GM23338 (cell line): ENCODE results near the gene CHMP6. TPM values are rescaled to one million over a fixed set of nuclear protein-coding genes. Genes with fewer than 3 reads are reported as not detected.

Experiments used
- ATAC-seq: fragments of 200-7000 bp; cut with Tn5 transposase; 3 replicates; pipeline ENCODE4 v1.9.1; 2020
- DNase-seq: peaks from one replicate; pipeline ENCODE4 v3.0.0-alpha.2; 2015; ENCODE audit warnings: low spot score
- H2AFZ ChIP-seq: fragments of 200-600 bp; sonication (generic); 2 replicates; pipeline ENCODE4 v1.8.0; 2016; ENCODE audit warnings: antibody characterized with exemption, mild to moderate bottlenecking, moderate library complexity
- H3F3A ChIP-seq: fragments of 200-600 bp; sonication (generic); replicated peaks from 2 replicates; pipeline ENCODE4 v1.8.0; 2017; ENCODE audit warnings: antibody characterized with exemption, mixed run types, low read depth
- H3K27ac ChIP-seq: fragments of 200-600 bp; sonication (generic); 2 replicates; pipeline ENCODE4 v1.6.1; 2016; ENCODE audit warnings: low read depth
- H3K27me3 ChIP-seq: fragments of 200-600 bp; sonication (generic); 2 replicates; pipeline ENCODE4 v1.8.0; 2016; ENCODE audit warnings: mild to moderate bottlenecking, mixed run types, moderate library complexity; ENCODE audit not compliant: insufficient read depth
- H3K36me3 ChIP-seq: fragments of 200-600 bp; sonication (generic); 2 replicates; pipeline ENCODE4 v1.8.0; 2016; ENCODE audit warnings: mild to moderate bottlenecking; ENCODE audit not compliant: insufficient read depth
- H3K4me1 ChIP-seq: fragments of 200-600 bp; sonication (generic); 2 replicates; pipeline ENCODE4 v1.8.0; 2016; ENCODE audit warnings: mild to moderate bottlenecking, moderate library complexity; ENCODE audit not compliant: insufficient read depth
- H3K4me2 ChIP-seq: fragments of 200-600 bp; sonication (generic); 2 replicates; pipeline ENCODE4 v1.7.1; 2017; ENCODE audit warnings: mixed run types
- H3K4me3 ChIP-seq: fragments of 200-600 bp; sonication (generic); 2 replicates; pipeline ENCODE4 v1.6.1; 2016; ENCODE audit warnings: mixed run types
- H3K79me2 ChIP-seq: fragments of 200-600 bp; sonication (generic); replicated peaks from 2 replicates; pipeline ENCODE4 v1.8.0; 2017; ENCODE audit warnings: mild to moderate bottlenecking; ENCODE audit not compliant: insufficient read depth
- H3K9me2 ChIP-seq: fragments of 200-600 bp; sonication (generic); 2 replicates; pipeline ENCODE4 v1.8.0; 2017; ENCODE audit not compliant: insufficient read depth
- H4K20me1 ChIP-seq: fragments of 200-600 bp; sonication (generic); replicated peaks from 2 replicates; pipeline ENCODE4 v1.8.0; 2017; ENCODE audit warnings: mild to moderate bottlenecking; ENCODE audit not compliant: insufficient read depth
- H3K27ac Mint-ChIP-seq: 2 replicates; pipeline ENCODE4 v1.8.0; 2020; ENCODE audit warnings: inconsistent platforms, mild to moderate bottlenecking, moderate library complexity, mixed read lengths
- H3K27me3 Mint-ChIP-seq: 3 replicates; pipeline ENCODE4 v1.8.0; 2022; ENCODE audit warnings: low read depth, mild to moderate bottlenecking, moderate library complexity, mixed read lengths, inconsistent platforms; ENCODE audit not compliant: insufficient read depth, poor library complexity
- H3K36me3 Mint-ChIP-seq: 3 replicates; pipeline ENCODE4 v1.8.0; 2021; ENCODE audit warnings: low read depth, mild to moderate bottlenecking, inconsistent platforms, moderate library complexity, mixed read lengths
- H3K4me1 Mint-ChIP-seq: 3 replicates; pipeline ENCODE4 v1.8.0; 2020; ENCODE audit warnings: mild to moderate bottlenecking, inconsistent platforms, mixed read lengths
- H3K4me3 Mint-ChIP-seq: 3 replicates; pipeline ENCODE4 v1.8.0; 2021; ENCODE audit warnings: moderate library complexity, mild to moderate bottlenecking, inconsistent platforms, mixed read lengths
- H3K9me3 Mint-ChIP-seq: 3 replicates; pipeline ENCODE4 v1.8.0; 2020; ENCODE audit warnings: moderate library complexity, mild to moderate bottlenecking, inconsistent platforms, mixed read lengths
- CREB1 ChIP-seq: fragments of 250-450 bp; sonication (Bioruptor Pico); IDR thresholded peaks from 2 replicates; pipeline ENCODE4 v1.5.0; 2020; ENCODE audit warnings: low read depth, mild to moderate bottlenecking, moderate library complexity
- CTCF ChIP-seq, 2 experiments: fragments of 200-600 bp in 1 of 2; sonication (generic) in 1 of 2; conservative IDR thresholded peaks; 2 replicates each; pipeline versions ENCODE4 v1.5.1 to v1.6.1; 2016 to 2017; ENCODE audit warnings: antibody characterized with exemption in 2 of 2, low read depth in 2 of 2, mild to moderate bottlenecking in 2 of 2, moderate library complexity in 1 of 2
- ETS1 ChIP-seq: IDR thresholded peaks from 2 replicates; pipeline ENCODE4 v1.6.1; 2016; ENCODE audit warnings: antibody characterized with exemption
- EZH2 ChIP-seq: fragments of 200-600 bp; sonication (generic); IDR thresholded peaks from one replicate; pipeline ENCODE4 v1.8.0; 2017; ENCODE audit warnings: antibody characterized with exemption, mild to moderate bottlenecking, low read depth; ENCODE audit not compliant: unreplicated experiment
- EZH2phosphoT487 ChIP-seq: fragments of 200-600 bp; sonication (generic); IDR thresholded peaks from one replicate; pipeline ENCODE4 v1.8.1; 2018; ENCODE audit warnings: antibody characterized with exemption; ENCODE audit not compliant: unreplicated experiment
- JUNB ChIP-seq: IDR thresholded peaks from one replicate; pipeline ENCODE4 v1.6.1; 2016; ENCODE audit warnings: antibody characterized with exemption; ENCODE audit not compliant: unreplicated experiment
- NANOG ChIP-seq: IDR thresholded peaks from 2 replicates; pipeline ENCODE4 v1.6.1; 2016; ENCODE audit warnings: antibody characterized with exemption, borderline replicate concordance
- POLR2AphosphoS5 ChIP-seq: IDR thresholded peaks from 2 replicates; pipeline ENCODE4 v1.6.1; 2016; ENCODE audit warnings: antibody characterized with exemption, low read depth
- REST ChIP-seq: IDR thresholded peaks from one replicate; pipeline ENCODE4 v1.6.1; 2018; ENCODE audit warnings: antibody characterized with exemption; ENCODE audit not compliant: unreplicated experiment
- STAT1 ChIP-seq: IDR thresholded peaks from one replicate; pipeline ENCODE4 v1.6.1; 2016; ENCODE audit warnings: antibody characterized with exemption; ENCODE audit not compliant: unreplicated experiment
- ZNF114 ChIP-seq: fragments of 250-450 bp; sonication (Bioruptor Pico); IDR thresholded peaks from 2 replicates; pipeline ENCODE4 v1.5.0; 2020; ENCODE audit warnings: mild to moderate bottlenecking, moderate library complexity
- ZNF331 ChIP-seq: fragments of 250-450 bp; sonication (Bioruptor Pico); IDR thresholded peaks from 2 replicates; pipeline ENCODE4 v1.5.0; 2020; ENCODE audit warnings: low read depth, mild to moderate bottlenecking, moderate library complexity
- ZNF462 ChIP-seq: fragments of 250-450 bp; sonication (Bioruptor Pico); IDR thresholded peaks from 2 replicates; pipeline ENCODE4 v1.5.0; 2020; ENCODE audit warnings: mild to moderate bottlenecking, moderate library complexity
- polyA plus RNA-seq: library from polyadenylated mRNA; unstranded; fragments of >200 nt; fragmentation: Nextera tagmentation; extraction: Ambion mirVana; gene quantifications from 2 replicates; pipeline ENCODE4 v1.2.1, GENCODE V29; 2016
- total RNA-seq: library from RNA; depleted of rRNA; stranded (reverse); fragments of >200 nt; shearing (Covaris generic); gene quantifications from 2 replicates; pipeline ENCODE4 v1.2.3, GENCODE V29; 2014

CHMP6 gene
- total and polyA plus RNA-seq, 2 experiments from 2014 or later = 12.3 to 14.0 TPM

GRCh38 chr17:81012574-81013447 lies 21.2 kb downstream of the CHMP6 start:
- Histone ChIP-seq H3K9me2 (no peaks in the 10 kb centered on the region), H3F3A (peaks cover 1% of the 10 kb centered on the region; the same call in 1 of the 2 replicates), H4K20me1 (no peaks in the 10 kb centered on the region), H3K4me3 (no peak overlapping the region), H3K27ac (no peak overlapping the region), H2AFZ (no peak overlapping the region), H3K79me2 (no peaks in the 10 kb centered on the region), H3K4me2 (no peak overlapping the region), H3K36me3 (no peaks in the 10 kb centered on the region), H3K27me3 (no peaks in the 10 kb centered on the region), H3K4me1 (no peaks in the 10 kb centered on the region)
- peaks cover 11% of the 10 kb centered on the region for H3K36me3 Mint-ChIP-seq
- no peak overlapping the region for H3K4me3 Mint-ChIP-seq
- ATAC-seq (peak; percentile 40; the same call in 2 of the 3 replicates), DNase-seq (no peak)
- peaks cover 9% of the 10 kb centered on the region for H3K4me1 Mint-ChIP-seq
- H3K9me3 Mint-ChIP-seq = peaks cover 27% of the 10 kb centered on the region
- peaks cover 21% of the 10 kb centered on the region for H3K27me3 Mint-ChIP-seq
- TF ChIP-seq EZH2 (no peak), POLR2AphosphoS5 (no peak), JUNB (no peak), ZNF462 (no peak), CREB1 (CRISPR knock-in tag) (no peak), EZH2phosphoT487 (no peak), NANOG (no peak), ZNF114 (no peak), ETS1 (no peak), REST (no peak), STAT1 (no peak), ZNF331 (CRISPR knock-in tag) (no peak), CTCF (conservative IDR thresholded peaks at IDR 0.05; ENCODE audit: low read depth in 2 of 2) (no peak)
- H3K27ac Mint-ChIP-seq = no peak overlapping the region
